Cardiac muscle cell (in vitro differentiated cells and primary cell): ENCODE measurements around the gene LRRC47. TPM values are rescaled to one million over a fixed set of nuclear protein-coding genes. Genes with fewer than 3 reads are reported as not detected.

Source experiments
- DNase-seq, 2 donors: peaks; one replicate each; pipeline versions ENCODE4 v3.0.0 to v3.0.0-alpha.2; 2010 to 2017; ENCODE audit warnings: low read depth in 1 of 2, low spot score in 1 of 2
- H3K27ac ChIP-seq: fragments of 200-600 bp; sonication (generic); 2 replicates; pipeline ENCODE4 v1.5.1; 2016
- H3K27me3 ChIP-seq: fragments of 200-600 bp; sonication (generic); 2 replicates; pipeline ENCODE4 v1.6.0; 2016; ENCODE audit warnings: control low read depth
- H3K36me3 ChIP-seq: fragments of 200-600 bp; sonication (generic); 2 replicates; pipeline ENCODE4 v1.5.1; 2016; ENCODE audit warnings: control low read depth
- H3K4me1 ChIP-seq: fragments of 200-600 bp; sonication (generic); 2 replicates; pipeline ENCODE4 v1.8.1; 2017; ENCODE audit warnings: low read depth, mild to moderate bottlenecking, mixed run types
- H3K4me3 ChIP-seq: fragments of 200-600 bp; sonication (generic); 2 replicates; pipeline ENCODE4 v1.5.1; 2016; ENCODE audit warnings: mild to moderate bottlenecking
- H3K9me3 ChIP-seq: fragments of 200-600 bp; sonication (generic); 2 replicates; pipeline ENCODE4 v1.5.1; 2017; ENCODE audit warnings: low read depth, mild to moderate bottlenecking, control low read depth
- polyA plus RNA-seq: library from polyadenylated mRNA; unstranded; fragments of >200 nt; fragmentation: Nextera tagmentation; extraction: Ambion mirVana; gene quantifications from 2 replicates; pipeline ENCODE4 v1.2.1, GENCODE V29; 2016
- total RNA-seq: library from RNA; depleted of rRNA; stranded (reverse); fragments of >200 nt; gene quantifications from 2 replicates; pipeline ENCODE4 v1.2.3, GENCODE V29; 2016
- TF ChIP-seq, protein P1 (sequence below): IDR thresholded peaks from 2 replicates; pipeline ENCODE4 v1.5.1; 2012; ENCODE audit warnings: low read depth, mild to moderate bottlenecking, low read length

LRRC47 gene
- total and polyA plus RNA-seq, 2 experiments from 2014 or later = 61.5 to 67.5 TPM

DNA sequence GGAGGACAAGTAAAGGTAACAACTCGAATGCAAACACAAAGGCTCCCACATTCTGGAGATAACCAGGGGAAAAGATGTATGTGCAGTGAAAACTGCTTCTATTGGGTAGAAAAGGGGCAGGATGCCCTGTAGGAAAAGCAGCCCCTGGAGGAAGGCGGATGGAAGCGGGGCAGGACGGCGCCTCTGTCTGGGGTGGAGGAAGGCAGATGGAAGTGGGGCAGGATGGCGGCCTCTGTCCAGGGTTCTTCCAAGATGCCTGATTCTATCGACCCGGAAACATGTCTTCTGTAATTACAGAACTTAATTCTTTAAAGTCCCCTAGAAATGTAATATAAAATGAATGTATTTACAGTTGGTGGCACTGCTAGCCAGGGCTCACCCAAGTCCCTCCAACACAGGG lies 24.0 kb upstream of the LRRC47 start:
- no peaks in the 10 kb centered on the region for H3K27me3 ChIP-seq
- H3K27ac ChIP-seq = no peak overlapping the region
- H3K4me3 ChIP-seq = no peak overlapping the region
- no peaks in the 10 kb centered on the region for H3K4me1 ChIP-seq
- H3K36me3 ChIP-seq = peaks cover 15% of the 10 kb centered on the region
- DNase-seq = no peak
- TF ChIP-seq, protein P1, sequence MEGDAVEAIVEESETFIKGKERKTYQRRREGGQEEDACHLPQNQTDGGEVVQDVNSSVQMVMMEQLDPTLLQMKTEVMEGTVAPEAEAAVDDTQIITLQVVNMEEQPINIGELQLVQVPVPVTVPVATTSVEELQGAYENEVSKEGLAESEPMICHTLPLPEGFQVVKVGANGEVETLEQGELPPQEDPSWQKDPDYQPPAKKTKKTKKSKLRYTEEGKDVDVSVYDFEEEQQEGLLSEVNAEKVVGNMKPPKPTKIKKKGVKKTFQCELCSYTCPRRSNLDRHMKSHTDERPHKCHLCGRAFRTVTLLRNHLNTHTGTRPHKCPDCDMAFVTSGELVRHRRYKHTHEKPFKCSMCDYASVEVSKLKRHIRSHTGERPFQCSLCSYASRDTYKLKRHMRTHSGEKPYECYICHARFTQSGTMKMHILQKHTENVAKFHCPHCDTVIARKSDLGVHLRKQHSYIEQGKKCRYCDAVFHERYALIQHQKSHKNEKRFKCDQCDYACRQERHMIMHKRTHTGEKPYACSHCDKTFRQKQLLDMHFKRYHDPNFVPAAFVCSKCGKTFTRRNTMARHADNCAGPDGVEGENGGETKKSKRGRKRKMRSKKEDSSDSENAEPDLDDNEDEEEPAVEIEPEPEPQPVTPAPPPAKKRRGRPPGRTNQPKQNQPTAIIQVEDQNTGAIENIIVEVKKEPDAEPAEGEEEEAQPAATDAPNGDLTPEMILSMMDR = no peak
- no peaks in the 10 kb centered on the region for H3K9me3 ChIP-seq

- DNase-seq = no peak
- Histone ChIP-seq H3K27me3 (no peaks in the 10 kb centered on the region), H3K9me3 (no peaks in the 10 kb centered on the region), H3K4me3 (no peak overlapping the region), H3K36me3 (peaks cover 12% of the 10 kb centered on the region), H3K4me1 (no peaks in the 10 kb centered on the region), H3K27ac (no peak overlapping the region)
- TF ChIP-seq, protein P1 = no peak
Measured at GRCh38 chr1:3819771-3820200, 23.5 kb upstream of the LRRC47 start.

- no peak for DNase-seq
- Histone ChIP-seq H3K4me1 (no peaks in the 10 kb centered on the region), H3K27me3 (no peaks in the 10 kb centered on the region), H3K4me3 (no peak overlapping the region), H3K9me3 (no peaks in the 10 kb centered on the region), H3K27ac (no peak overlapping the region), H3K36me3 (peaks cover 16% of the 10 kb centered on the region)
- TF ChIP-seq, protein P1 = no peak
Measured at GRCh38 chr1:3817821-3818597, 21.7 kb upstream of the LRRC47 start.

GRCh38 chr1:3817138-3817740 lies 20.9 kb upstream of the LRRC47 start:
- Histone ChIP-seq H3K27me3 (no peaks in the 10 kb centered on the region), H3K27ac (no peak overlapping the region), H3K4me3 (no peak overlapping the region), H3K36me3 (peaks cover 16% of the 10 kb centered on the region), H3K9me3 (no peaks in the 10 kb centered on the region), H3K4me1 (no peaks in the 10 kb centered on the region)
- no peak for DNase-seq
- TF ChIP-seq, protein P1 = no peak

DNA sequence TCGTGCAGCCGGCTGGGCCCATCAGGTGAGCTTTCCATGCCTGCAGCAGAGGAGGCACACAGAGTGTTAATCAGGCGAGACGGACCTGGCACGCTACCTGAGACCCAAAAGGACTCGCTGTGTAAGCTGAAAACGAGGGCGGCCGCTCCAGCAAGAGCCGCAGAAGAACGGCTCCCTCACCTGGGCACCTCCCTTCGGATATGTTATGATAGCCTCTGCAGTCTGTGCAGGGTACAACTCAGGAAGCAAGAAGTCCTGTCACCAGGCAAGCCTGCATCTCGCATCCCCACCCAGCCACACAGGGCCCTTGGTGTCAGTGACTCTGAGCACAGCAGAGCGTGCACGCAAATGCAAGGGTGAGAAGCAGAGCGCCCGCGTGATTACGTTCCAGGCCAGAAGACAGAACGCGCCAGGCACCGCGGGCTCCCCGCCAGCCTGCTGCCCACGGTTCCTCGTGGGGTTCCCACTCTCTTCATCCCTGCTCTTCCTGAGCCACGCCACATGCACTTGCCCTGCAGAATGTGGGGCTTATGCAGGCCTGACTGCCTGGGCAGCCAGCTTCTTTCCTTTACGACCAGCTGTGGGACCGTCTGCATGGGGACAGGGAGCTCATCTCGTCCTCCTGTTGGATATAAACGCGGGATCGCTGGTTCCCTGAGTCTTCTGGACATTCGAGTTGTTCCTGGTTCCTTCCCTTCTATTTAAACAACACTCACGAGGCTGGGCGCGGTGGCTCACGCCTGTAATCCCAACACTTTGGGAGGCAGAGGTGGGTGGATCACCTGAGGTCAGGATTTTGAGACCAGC lies 20.2 kb upstream of the LRRC47 start:
- Histone ChIP-seq H3K36me3 (peaks cover 16% of the 10 kb centered on the region), H3K4me3 (no peak overlapping the region), H3K4me1 (no peaks in the 10 kb centered on the region), H3K27me3 (no peaks in the 10 kb centered on the region), H3K9me3 (no peaks in the 10 kb centered on the region), H3K27ac (no peak overlapping the region)
- TF ChIP-seq, protein P1 = no peak
- no peak for DNase-seq
